Upper lobe of left lung (tissue), 4 donors: ENCODE measurements around the gene CYP26B1.

Source experiments
- EP300 ChIP-seq, 4 donors: sonication (generic); formaldehyde crosslinking; IDR thresholded peaks; one replicate each; pipeline ENCODE4 v1.5.1; 2017; ENCODE audit warnings: antibody characterized with exemption in 4 of 4, control low read depth in 2 of 4
- POLR2A ChIP-seq, 4 donors: fragments of 450-650 bp; IDR thresholded peaks; one replicate each; pipeline ENCODE4 v1.5.1; 2016 to 2017; ENCODE audit warnings: antibody characterized with exemption in 4 of 4, mild to moderate bottlenecking in 2 of 4
- POLR2AphosphoS5 ChIP-seq, 2 donors: sonication (generic); formaldehyde crosslinking; IDR thresholded peaks; one replicate each; pipeline ENCODE4 v1.5.1; 2017; ENCODE audit warnings: antibody characterized with exemption in 2 of 2
- TF ChIP-seq, protein P1 (sequence below), 6 experiments: fragments of 450-650 bp in 4 of 6; fragments of 200-600 bp in 2 of 6; sonication (generic) in 2 of 6; IDR thresholded peaks; one replicate each; pipeline ENCODE4 v1.5.1; 2016 to 2019; ENCODE audit warnings: antibody characterized with exemption in 6 of 6

GRCh38 chr2:72136933-72137497 is 10.6 kb downstream of the CYP26B1 start:
- TF ChIP-seq, protein P1, sequence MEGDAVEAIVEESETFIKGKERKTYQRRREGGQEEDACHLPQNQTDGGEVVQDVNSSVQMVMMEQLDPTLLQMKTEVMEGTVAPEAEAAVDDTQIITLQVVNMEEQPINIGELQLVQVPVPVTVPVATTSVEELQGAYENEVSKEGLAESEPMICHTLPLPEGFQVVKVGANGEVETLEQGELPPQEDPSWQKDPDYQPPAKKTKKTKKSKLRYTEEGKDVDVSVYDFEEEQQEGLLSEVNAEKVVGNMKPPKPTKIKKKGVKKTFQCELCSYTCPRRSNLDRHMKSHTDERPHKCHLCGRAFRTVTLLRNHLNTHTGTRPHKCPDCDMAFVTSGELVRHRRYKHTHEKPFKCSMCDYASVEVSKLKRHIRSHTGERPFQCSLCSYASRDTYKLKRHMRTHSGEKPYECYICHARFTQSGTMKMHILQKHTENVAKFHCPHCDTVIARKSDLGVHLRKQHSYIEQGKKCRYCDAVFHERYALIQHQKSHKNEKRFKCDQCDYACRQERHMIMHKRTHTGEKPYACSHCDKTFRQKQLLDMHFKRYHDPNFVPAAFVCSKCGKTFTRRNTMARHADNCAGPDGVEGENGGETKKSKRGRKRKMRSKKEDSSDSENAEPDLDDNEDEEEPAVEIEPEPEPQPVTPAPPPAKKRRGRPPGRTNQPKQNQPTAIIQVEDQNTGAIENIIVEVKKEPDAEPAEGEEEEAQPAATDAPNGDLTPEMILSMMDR (IDR thresholded peaks at IDR 0.05): no peak
- TF ChIP-seq POLR2A (IDR thresholded peaks at IDR 0.05) (no peak), POLR2AphosphoS5 (IDR thresholded peaks at IDR 0.05) (no peak), EP300 (IDR thresholded peaks at IDR 0.05) (no peak)
